GM19455 (cell line): ENCODE results near the gene ALKBH7.

ENCODE experiments used
- ATAC-seq: cut with Tn5 transposase; IDR thresholded peaks from one replicate; pipeline ENCODE4 v1.9.1; 2021; ENCODE audit not compliant: unreplicated experiment

Gene ALKBH7

GRCh38 chr19:6362351-6362801, 10.2 kb upstream of the ALKBH7 start:
- ATAC-seq: no peak

- no peak for ATAC-seq
Observed at GRCh38 chr19:6364353-6364752, 8.2 kb upstream of the ALKBH7 start.

- ATAC-seq: peak; percentile 43
Observed at GRCh38 chr19:6373096-6373812, 660 bp downstream of the ALKBH7 start.

- no peak for ATAC-seq
Observed at GRCh38 chr19:6373813-6374108, 1.2 kb downstream of the ALKBH7 start.

- no peak for ATAC-seq
Observed at GRCh38 chr19:6374161-6374709, 1.6 kb downstream of the ALKBH7 start.

GRCh38 chr19:6374711-6375410, 2.3 kb downstream of the ALKBH7 start:
- ATAC-seq: no peak

GRCh38 chr19:6375411-6376010, 2.9 kb downstream of the ALKBH7 start, which contains the start of gene PSPN:
Gene PSPN (minus strand): TSS chr19:6375933. CDS start chr19:6375849, 84 bp downstream.
- no peak for ATAC-seq

GRCh38 chr19:6376512-6377190, 4.1 kb downstream of the ALKBH7 start:
- no peak for ATAC-seq

GRCh38 chr19:6378041-6378440, 5.4 kb downstream of the ALKBH7 start:
- ATAC-seq: no peak

- ATAC-seq: no peak
Observed at GRCh38 chr19:6378486-6378885, 5.9 kb downstream of the ALKBH7 start.

GRCh38 chr19:6379744-6380143, 7.2 kb downstream of the ALKBH7 start:
- ATAC-seq: no peak

- no peak for ATAC-seq
Observed at GRCh38 chr19:6381030-6381750, 8.6 kb downstream of the ALKBH7 start.

- no peak for ATAC-seq
Observed at GRCh38 chr19:6383188-6383587, 10.6 kb downstream of the ALKBH7 start.

- no peak for ATAC-seq
Observed at GRCh38 chr19:6384381-6384780, 11.8 kb downstream of the ALKBH7 start.

- no peak for ATAC-seq
Observed at GRCh38 chr19:6387372-6387771, 14.8 kb downstream of the ALKBH7 start.

- no peak for ATAC-seq
Observed at GRCh38 chr19:6392221-6393073, 19.9 kb downstream of the ALKBH7 start.

- ATAC-seq: peak; percentile 78
Observed at GRCh38 chr19:6393074-6393982, 20.7 kb downstream of the ALKBH7 start, which contains the start of gene GTF2F1. Gene GTF2F1 (minus strand): TSS chr19:6393164. CDS start chr19:6392995, 169 bp downstream.

GRCh38 chr19:6393983-6394412, 21.4 kb downstream of the ALKBH7 start:
- no peak for ATAC-seq

GRCh38 chr19:6394831-6395230, 22.2 kb downstream of the ALKBH7 start:
- ATAC-seq: no peak
